SK-N-SH treated with all-trans-retinoic acid at 6 μM for 48 hours (cell line): ENCODE results near the gene TNFRSF9.

Source experiments
- ATAC-seq: fragments of 200-7000 bp; cut with Tn5 transposase; 3 replicates; pipeline ENCODE4 v1.9.1; 2020; ENCODE audit warnings: mild to moderate bottlenecking, moderate library complexity
- ARNTL ChIP-seq: fragments of 450-650 bp; formaldehyde crosslinking; IDR thresholded peaks from 2 replicates; pipeline ENCODE4 v1.5.0; 2020; ENCODE audit warnings: low read depth, mild to moderate bottlenecking, moderate library complexity, borderline replicate concordance
- BACH2 ChIP-seq: fragments of 250-450 bp; sonication (Bioruptor Pico); IDR thresholded peaks from 2 replicates; pipeline ENCODE4 v1.9.0; 2021; ENCODE audit warnings: mild to moderate bottlenecking, borderline replicate concordance
- CREB5 ChIP-seq: fragments of 250-450 bp; sonication (Bioruptor Pico); IDR thresholded peaks from 2 replicates; pipeline ENCODE4 v1.5.1; 2020; ENCODE audit warnings: low read depth, mild to moderate bottlenecking, moderate library complexity
- CSDC2 ChIP-seq: fragments of 250-450 bp; sonication (Bioruptor Pico); IDR thresholded peaks from 2 replicates; pipeline ENCODE4 v1.5.0; 2020; ENCODE audit warnings: mild to moderate bottlenecking, moderate library complexity
- CSRNP3 ChIP-seq: fragments of 250-450 bp; sonication (Bioruptor Pico); IDR thresholded peaks from 2 replicates; pipeline ENCODE4 v1.5.1; 2021; ENCODE audit warnings: mild to moderate bottlenecking, moderate library complexity
- ESRRG ChIP-seq: fragments of 250-450 bp; sonication (Bioruptor Pico); IDR thresholded peaks from 2 replicates; pipeline ENCODE4 v1.6.1; 2021; ENCODE audit warnings: mild to moderate bottlenecking
- ISL1 ChIP-seq: fragments of 250-450 bp; sonication (Bioruptor Pico); IDR thresholded peaks from 2 replicates; pipeline ENCODE4 v2.1.2; 2022; ENCODE audit warnings: mild to moderate bottlenecking, moderate library complexity
- OSR1 ChIP-seq: fragments of 250-450 bp; sonication (Bioruptor Pico); IDR thresholded peaks from 2 replicates; pipeline ENCODE4 v1.8.0; 2022; ENCODE audit warnings: moderate library complexity, mild to moderate bottlenecking, inconsistent platforms
- PATZ1 ChIP-seq: fragments of 250-450 bp; sonication (Bioruptor Pico); IDR thresholded peaks from 2 replicates; pipeline ENCODE4 v1.8.0; 2020; ENCODE audit warnings: mild to moderate bottlenecking, moderate library complexity, borderline replicate concordance
- POU6F1 ChIP-seq: fragments of 250-450 bp; sonication (Bioruptor Pico); IDR thresholded peaks from 2 replicates; pipeline ENCODE4 v1.8.0; 2021; ENCODE audit warnings: low read depth, mild to moderate bottlenecking, moderate library complexity, borderline replicate concordance
- PPARA ChIP-seq: fragments of 250-450 bp; sonication (Bioruptor Pico); IDR thresholded peaks from 2 replicates; pipeline ENCODE4 v1.5.0; 2020; ENCODE audit warnings: mild to moderate bottlenecking, borderline replicate concordance
- RARB ChIP-seq: fragments of 250-450 bp; sonication (Bioruptor Pico); IDR thresholded peaks from 2 replicates; pipeline ENCODE4 v1.8.0; 2021; ENCODE audit warnings: mild to moderate bottlenecking, moderate library complexity
- SNAI2 ChIP-seq: fragments of 250-450 bp; sonication (Bioruptor Pico); IDR thresholded peaks from 2 replicates; pipeline ENCODE4 v1.5.0; 2020; ENCODE audit warnings: mild to moderate bottlenecking, moderate library complexity
- TCF4 ChIP-seq: fragments of 250-450 bp; sonication (Bioruptor Pico); IDR thresholded peaks from 2 replicates; pipeline ENCODE4 v1.8.0; 2021; ENCODE audit warnings: mild to moderate bottlenecking, moderate library complexity, borderline replicate concordance
- TOX ChIP-seq: fragments of 250-450 bp; sonication (Bioruptor Pico); IDR thresholded peaks from 2 replicates; pipeline ENCODE4 v1.8.0; 2021; ENCODE audit warnings: mild to moderate bottlenecking, moderate library complexity, borderline replicate concordance
- TSHZ2 ChIP-seq: fragments of 250-450 bp; sonication (Bioruptor Pico); IDR thresholded peaks from 2 replicates; pipeline ENCODE4 v1.5.0; 2020; ENCODE audit warnings: mild to moderate bottlenecking, moderate library complexity
- ZFP3 ChIP-seq: fragments of 250-450 bp; sonication (Bioruptor Pico); IDR thresholded peaks from 2 replicates; pipeline ENCODE4 v1.5.0; 2020; ENCODE audit warnings: mild to moderate bottlenecking, moderate library complexity
- ZFP30 ChIP-seq: fragments of 450-650 bp; formaldehyde crosslinking; IDR thresholded peaks from 2 replicates; pipeline ENCODE4 v1.5.0; 2022; ENCODE audit warnings: mild to moderate bottlenecking, moderate library complexity
- ZNF565 ChIP-seq: fragments of 450-650 bp; formaldehyde crosslinking; conservative IDR thresholded peaks from 2 replicates; pipeline ENCODE4 v1.5.0; 2020; ENCODE audit warnings: low read depth, mild to moderate bottlenecking, moderate library complexity
- ZNF70 ChIP-seq: fragments of 450-650 bp; formaldehyde crosslinking; IDR thresholded peaks from 2 replicates; pipeline ENCODE4 v1.5.0; 2020; ENCODE audit warnings: mild to moderate bottlenecking, moderate library complexity
- ZNF8 ChIP-seq: fragments of 450-650 bp; formaldehyde crosslinking; IDR thresholded peaks from 2 replicates; pipeline ENCODE4 v1.5.0; 2020; ENCODE audit warnings: mild to moderate bottlenecking, moderate library complexity

Gene TNFRSF9

GRCh38 chr1:7983086-7983778 is 42.6 kb upstream of the TNFRSF9 start:
- TF ChIP-seq ZNF8 (no peak), BACH2 (no peak), CSRNP3 (CRISPR knock-in tag) (no peak), TOX (CRISPR knock-in tag) (no peak), TCF4 (CRISPR knock-in tag) (no peak), SNAI2 (CRISPR knock-in tag) (no peak), ARNTL (CRISPR knock-in tag) (no peak), RARB (CRISPR knock-in tag) (no peak), PATZ1 (CRISPR knock-in tag) (no peak), OSR1 (no peak), ESRRG (CRISPR knock-in tag) (no peak), ZNF565 (no peak), PPARA (CRISPR knock-in tag) (no peak), TSHZ2 (CRISPR knock-in tag) (no peak)
- TF ChIP-seq, all 23 proteins: peak for 0
- ATAC-seq = no peak

- no peak for ATAC-seq
- TF ChIP-seq ISL1 (no peak), ZNF70 (CRISPR knock-in tag) (no peak), ESRRG (CRISPR knock-in tag) (no peak), PPARA (CRISPR knock-in tag) (no peak)
- TF ChIP-seq, all 23 proteins: peak for 0
Measured at GRCh38 chr1:7980984-7981383, 40.3 kb upstream of the TNFRSF9 start.

GRCh38 chr1:7975212-7975865 is 34.7 kb upstream of the TNFRSF9 start:
- TF ChIP-seq RARB (CRISPR knock-in tag) = no peak
- TF ChIP-seq TCF4 (CRISPR knock-in tag) = no peak
- TF ChIP-seq TOX (CRISPR knock-in tag) = no peak
- no peak for TF ChIP-seq BACH2
- TF ChIP-seq OSR1 = no peak
- TF ChIP-seq ZFP3 (CRISPR knock-in tag) = no peak
- TF ChIP-seq PPARA (CRISPR knock-in tag) = no peak
- TF ChIP-seq CSDC2 = no peak
- no peak for TF ChIP-seq SNAI2 (CRISPR knock-in tag)
- TF ChIP-seq, all 23 proteins: peak for 0
- peak; percentile 100 for ATAC-seq

- ATAC-seq = no peak
- TF ChIP-seq ZFP30 (CRISPR knock-in tag) = no peak
- no peak for TF ChIP-seq ZNF70 (CRISPR knock-in tag)
- no peak for TF ChIP-seq POU6F1 (CRISPR knock-in tag)
- no peak for TF ChIP-seq CREB5
- TF ChIP-seq, all 23 proteins: peak for 0
Measured at GRCh38 chr1:7973086-7973485, 32.4 kb upstream of the TNFRSF9 start.
